Fibroblast of the aortic adventitia (primary cell): ENCODE measurements around the gene SLC24A3. TPM values are rescaled to one million over a fixed set of nuclear protein-coding genes. Genes with fewer than 3 reads are reported as not detected.

Source experiments
- DNase-seq: peaks from one replicate; pipeline ENCODE4 v3.0.0-alpha.2; 2010; ENCODE audit warnings: low read depth
- H3K4me3 ChIP-seq: 2 replicates; pipeline ENCODE4 v1.5.1; 2011; ENCODE audit warnings: low read depth, mild to moderate bottlenecking, control low read depth, low read length, moderate library complexity
- CTCF ChIP-seq: IDR thresholded peaks from 2 replicates; pipeline ENCODE4 v1.5.1; 2011; ENCODE audit warnings: mild to moderate bottlenecking, low read length, control low read depth, inconsistent platforms; ENCODE audit not compliant: insufficient read depth
- total RNA-seq: library from RNA; depleted of rRNA; stranded (reverse); fragments of >200 nt; gene quantifications from 2 replicates; pipeline ENCODE4 v1.2.3, GENCODE V29; 2012; ENCODE audit warnings: low replicate concordance

Gene SLC24A3
- total RNA-seq, 1 donor = not detected

GRCh38 chr20:19363476-19363875 lies 151.0 kb downstream of the SLC24A3 start:
- TF ChIP-seq CTCF = no peak
- DNase-seq = no peak
- H3K4me3 ChIP-seq = no peak overlapping the region

GRCh38 chr20:19367591-19367990 lies 155.1 kb downstream of the SLC24A3 start:
- no peak for TF ChIP-seq CTCF
- H3K4me3 ChIP-seq = no peak overlapping the region
- DNase-seq = no peak

- no peak for TF ChIP-seq CTCF
- no peak overlapping the region for H3K4me3 ChIP-seq
- DNase-seq = no peak
Measured at GRCh38 chr20:19368351-19368750, 155.9 kb downstream of the SLC24A3 start.

- H3K4me3 ChIP-seq = no peak overlapping the region
- no peak for TF ChIP-seq CTCF
- DNase-seq = no peak
Measured at GRCh38 chr20:19370076-19371075, 157.9 kb downstream of the SLC24A3 start.

GRCh38 chr20:19371112-19371511 lies 158.7 kb downstream of the SLC24A3 start:
- DNase-seq = no peak
- TF ChIP-seq CTCF = no peak
- no peak overlapping the region for H3K4me3 ChIP-seq

- DNase-seq = no peak
Measured at GRCh38 chr20:19374216-19374615, 161.8 kb downstream of the SLC24A3 start.

More at GRCh38 chr20:19374216-19374615, 161.8 kb downstream of the SLC24A3 start:
- no peak for TF ChIP-seq CTCF
- H3K4me3 ChIP-seq = no peak overlapping the region
